A673 (cell line): ENCODE results near the gene C11orf52.

Source experiments
- EZH2 ChIP-seq: fragments of 200-600 bp; sonication (generic); IDR thresholded peaks from 2 replicates; pipeline ENCODE4 v1.6.1; 2017; ENCODE audit warnings: borderline replicate concordance, low read depth, mild to moderate bottlenecking, mixed read lengths, antibody characterized with exemption, low read length; ENCODE audit not compliant: poor library complexity, severe bottlenecking
- TF ChIP-seq, protein P1 (sequence below): fragments of 300-800, 200-600 bp; sonication (generic); conservative IDR thresholded peaks from 2 replicates; pipeline ENCODE4 v1.5.1; 2017; ENCODE audit warnings: low read depth, mild to moderate bottlenecking, antibody characterized with exemption, low read length, moderate library complexity, mixed read lengths

DNA sequence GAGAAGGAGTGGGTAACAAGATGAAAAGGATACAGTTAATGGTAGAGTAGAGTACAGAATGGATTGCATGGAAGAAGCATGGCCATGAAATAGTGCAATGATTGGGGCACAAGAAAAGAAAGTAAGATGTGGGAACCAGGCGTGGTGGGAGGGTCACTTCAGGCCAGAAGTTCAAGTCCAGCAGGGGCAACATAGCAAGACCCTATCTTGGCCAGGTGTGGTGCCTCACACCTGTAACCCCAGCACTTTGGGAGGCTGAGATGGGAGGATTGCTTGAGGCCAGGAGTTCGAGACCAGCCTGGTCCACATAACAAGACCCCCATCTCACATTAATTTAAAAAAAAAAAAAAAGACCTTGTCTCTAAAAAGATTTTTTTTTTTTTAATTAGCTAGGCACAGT, 1.4 kb upstream of the C11orf52 start:
- no peak for TF ChIP-seq EZH2
- TF ChIP-seq, protein P1, sequence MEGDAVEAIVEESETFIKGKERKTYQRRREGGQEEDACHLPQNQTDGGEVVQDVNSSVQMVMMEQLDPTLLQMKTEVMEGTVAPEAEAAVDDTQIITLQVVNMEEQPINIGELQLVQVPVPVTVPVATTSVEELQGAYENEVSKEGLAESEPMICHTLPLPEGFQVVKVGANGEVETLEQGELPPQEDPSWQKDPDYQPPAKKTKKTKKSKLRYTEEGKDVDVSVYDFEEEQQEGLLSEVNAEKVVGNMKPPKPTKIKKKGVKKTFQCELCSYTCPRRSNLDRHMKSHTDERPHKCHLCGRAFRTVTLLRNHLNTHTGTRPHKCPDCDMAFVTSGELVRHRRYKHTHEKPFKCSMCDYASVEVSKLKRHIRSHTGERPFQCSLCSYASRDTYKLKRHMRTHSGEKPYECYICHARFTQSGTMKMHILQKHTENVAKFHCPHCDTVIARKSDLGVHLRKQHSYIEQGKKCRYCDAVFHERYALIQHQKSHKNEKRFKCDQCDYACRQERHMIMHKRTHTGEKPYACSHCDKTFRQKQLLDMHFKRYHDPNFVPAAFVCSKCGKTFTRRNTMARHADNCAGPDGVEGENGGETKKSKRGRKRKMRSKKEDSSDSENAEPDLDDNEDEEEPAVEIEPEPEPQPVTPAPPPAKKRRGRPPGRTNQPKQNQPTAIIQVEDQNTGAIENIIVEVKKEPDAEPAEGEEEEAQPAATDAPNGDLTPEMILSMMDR = no peak
